IMR-90 (cell line): ENCODE data around the gene IL23R. TPM values are rescaled to one million over a fixed set of nuclear protein-coding genes. Genes with fewer than 3 reads are reported as not detected.

ENCODE experiments used
- ATAC-seq: fragments of 200-7000 bp; cut with Tn5 transposase; 2 replicates; pipeline ENCODE4 v1.9.1; 2020; ENCODE audit warnings: low read depth, mild to moderate bottlenecking, moderate library complexity
- BruUV-seq: library from RNA; stranded (reverse); fragments of 400-500 nt; replicated peaks from 2 replicates; lab custom pipeline; 2021; lab: Mats Ljungman, UMichigan
- CTCF ChIA-PET: fragments of 300-600 bp; formaldehyde crosslinking; extraction: SDS; loops from one replicate; lab custom pipeline; 2021; ENCODE audit warnings: antibody characterized with exemption; lab: Yijun Ruan, JAX
- POLR2A ChIA-PET: fragments of 300-600 bp; sonication (Branson Sonifier 250); formaldehyde crosslinking; loops from one replicate; lab custom pipeline; 2022; ENCODE audit warnings: antibody characterized with exemption; ENCODE audit not compliant: unreplicated experiment; lab: Charles Lee
- DNase-seq: peaks from one replicate; pipeline ENCODE4 v3.0.0; 2013
- H2AFZ ChIP-seq: replicated peaks from 2 replicates; pipeline ENCODE3; 2013; ENCODE audit warnings: low read length, mild to moderate bottlenecking; ENCODE audit not compliant: poor library complexity
- H2AK5ac ChIP-seq: 2 replicates; pipeline ENCODE4 v1.6.1; 2013; ENCODE audit warnings: low read depth, low read length, inconsistent platforms
- H2AK9ac ChIP-seq: replicated peaks from 2 replicates; pipeline ENCODE3; 2013; ENCODE audit warnings: mild to moderate bottlenecking, low read depth, low read length, moderate library complexity; ENCODE audit not compliant: poor library complexity
- H2BK120ac ChIP-seq: 2 replicates; pipeline ENCODE4 v1.6.1; 2013; ENCODE audit warnings: low read depth, low read length, inconsistent platforms
- H2BK15ac ChIP-seq: 3 replicates; pipeline ENCODE4 v1.6.1; 2013; ENCODE audit warnings: low read depth, low read length, inconsistent platforms
- H2BK20ac ChIP-seq: 2 replicates; pipeline ENCODE4 v1.6.1; 2013; ENCODE audit warnings: low read depth, mild to moderate bottlenecking, inconsistent platforms, low read length, moderate library complexity
- H2BK5ac ChIP-seq: 2 replicates; pipeline ENCODE4 v1.6.1; 2013; ENCODE audit warnings: mild to moderate bottlenecking, low read depth, low read length, inconsistent platforms; ENCODE audit not compliant: poor library complexity, severe bottlenecking
- H3K14ac ChIP-seq: replicated peaks from 2 replicates; pipeline ENCODE4 v1.6.1; 2013; ENCODE audit warnings: low read depth, low read length, inconsistent platforms
- H3K18ac ChIP-seq: 2 replicates; pipeline ENCODE4 v1.6.1; 2013; ENCODE audit warnings: low read depth, low read length, control low read depth
- H3K23ac ChIP-seq: 2 replicates; pipeline ENCODE4 v1.6.1; 2013; ENCODE audit warnings: low read depth, low read length, inconsistent platforms
- H3K27ac ChIP-seq: 2 replicates; pipeline ENCODE4 v1.5.1; 2013; ENCODE audit warnings: mild to moderate bottlenecking, control low read depth, low read length; ENCODE audit not compliant: insufficient read depth
- H3K27me3 ChIP-seq: 2 replicates; pipeline ENCODE4 v1.6.1; 2013; ENCODE audit warnings: low read length; ENCODE audit not compliant: control insufficient read depth, insufficient read depth
- H3K36me3 ChIP-seq: 2 replicates; pipeline ENCODE4 v1.6.1; 2013; ENCODE audit warnings: low read length, mixed read lengths; ENCODE audit not compliant: control insufficient read depth, insufficient read depth
- H3K4ac ChIP-seq: 2 replicates; pipeline ENCODE4 v1.6.1; 2013; ENCODE audit warnings: low read depth, low read length, inconsistent platforms
- H3K4me1 ChIP-seq: 2 replicates; pipeline ENCODE4 v1.6.1; 2013; ENCODE audit warnings: low read length, mixed read lengths; ENCODE audit not compliant: control insufficient read depth, insufficient read depth
- H3K4me2 ChIP-seq: 2 replicates; pipeline ENCODE4 v1.6.1; 2013; ENCODE audit warnings: low read depth, mild to moderate bottlenecking, control low read depth, low read length, moderate library complexity
- H3K4me3 ChIP-seq: 2 replicates; pipeline ENCODE4 v1.5.1; 2013; ENCODE audit warnings: low read depth, mild to moderate bottlenecking, control low read depth, low read length, moderate library complexity; ENCODE audit not compliant: insufficient read depth
- H3K56ac ChIP-seq: 2 replicates; pipeline ENCODE4 v1.6.1; 2013; ENCODE audit warnings: low read length, inconsistent platforms; ENCODE audit not compliant: insufficient read depth; ENCODE audit errors: extremely low read depth
- H3K79me1 ChIP-seq, 2 experiments: 2 replicates each; pipeline ENCODE4 v1.6.1; 2013; ENCODE audit warnings: low read length in 2 of 2, inconsistent platforms in 1 of 2, low read depth in 1 of 2
- H3K9ac ChIP-seq: 2 replicates; pipeline ENCODE4 v1.6.1; 2013; ENCODE audit warnings: low read depth, low read length, control low read depth
- H3K9me1 ChIP-seq: 2 replicates; pipeline ENCODE4 v1.6.1; 2013; ENCODE audit warnings: low read length, inconsistent platforms; ENCODE audit not compliant: insufficient read depth
- H3K9me3 ChIP-seq: 2 replicates; pipeline ENCODE4 v1.6.1; 2013; ENCODE audit warnings: low read length; ENCODE audit not compliant: control insufficient read depth, insufficient read depth
- H4K20me1 ChIP-seq: 2 replicates; pipeline ENCODE4 v1.6.1; 2013; ENCODE audit warnings: low read length, inconsistent platforms; ENCODE audit not compliant: insufficient read depth
- H4K5ac ChIP-seq: 2 replicates; pipeline ENCODE4 v1.6.1; 2013; ENCODE audit warnings: mild to moderate bottlenecking, low read depth, low read length, control low read depth
- H4K8ac ChIP-seq, 2 experiments: 2 replicates each; pipeline ENCODE4 v1.6.1; 2013; ENCODE audit warnings: low read depth in 2 of 2, low read length in 2 of 2, control low read depth in 1 of 2, inconsistent platforms in 1 of 2
- H4K91ac ChIP-seq: 2 replicates; pipeline ENCODE4 v1.6.1; 2013; ENCODE audit warnings: low read depth, low read length, inconsistent platforms; ENCODE audit not compliant: insufficient read depth
- BHLHE40 ChIP-seq: fragments of 150-350 bp; IDR thresholded peaks from 2 replicates; pipeline ENCODE4 v1.6.1; 2016; ENCODE audit warnings: mild to moderate bottlenecking, low read depth, low read length
- CEBPB ChIP-seq: IDR thresholded peaks from 2 replicates; pipeline ENCODE4 v1.6.1; 2012; ENCODE audit warnings: low read depth, low read length, improper control_type of control experiment
- CHD1 ChIP-seq: IDR thresholded peaks from 2 replicates; pipeline ENCODE4 v1.6.1; 2012; ENCODE audit warnings: low read depth, low read length, improper control_type of control experiment
- FOS ChIP-seq: fragments of 150-350 bp; IDR thresholded peaks from 2 replicates; pipeline ENCODE4 v1.6.1; 2016; ENCODE audit warnings: low read depth, low read length
- MAFK ChIP-seq: IDR thresholded peaks from 2 replicates; pipeline ENCODE4 v1.6.1; 2012; ENCODE audit warnings: low read depth, low read length, improper control_type of control experiment
- MXI1 ChIP-seq: IDR thresholded peaks from 2 replicates; pipeline ENCODE4 v1.6.1; 2012; ENCODE audit warnings: low read depth, mild to moderate bottlenecking, low read length, moderate library complexity, borderline replicate concordance
- NFE2L2 ChIP-seq: fragments of 150-350 bp; IDR thresholded peaks from 2 replicates; pipeline ENCODE4 v1.6.1; 2016; ENCODE audit warnings: low read depth, mild to moderate bottlenecking, low read length
- RAD21 ChIP-seq: IDR thresholded peaks from 2 replicates; pipeline ENCODE4 v1.6.1; 2012; ENCODE audit warnings: low read length, improper control_type of control experiment
- RCOR1 ChIP-seq: IDR thresholded peaks from 2 replicates; pipeline ENCODE4 v1.6.1; 2012; ENCODE audit warnings: mild to moderate bottlenecking, low read length, improper control_type of control experiment; ENCODE audit not compliant: insufficient replicate concordance
- SMC3 ChIP-seq: fragments of 150-350 bp; IDR thresholded peaks from 2 replicates; pipeline ENCODE4 v1.6.1; 2016; ENCODE audit warnings: low read depth, mild to moderate bottlenecking, antibody characterized with exemption, low read length, moderate library complexity
- USF2 ChIP-seq: fragments of 150-350 bp; IDR thresholded peaks from 2 replicates; pipeline ENCODE4 v1.6.1; 2017; ENCODE audit warnings: mild to moderate bottlenecking, antibody characterized with exemption, low read length, low read depth
- whole genome bisulfite sequencing, 2 experiments: methylation state at CpG; one replicate each; pipeline versions ENCODE4 v1.1.5 to v1.1.7; 2013; ENCODE audit warnings: missing lambda C conversion rate in 2 of 2; ENCODE audit not compliant: insufficient read length in 1 of 2; ENCODE audit errors: extremely low coverage in 2 of 2; 5-methylcytosine and 5-hydroxymethylcytosine counted together
- dilution Hi-C: fragments of 300-500 bp; cut with HindIII; formaldehyde crosslinking; loops from one replicate; pipeline ENCODE4 v1.14.3; 2018; ENCODE audit warnings: low sequenced_read_pairs; ENCODE audit not compliant: unreplicated experiment
- in situ Hi-C: fragments of 300-500 bp; cut with MboI; formaldehyde crosslinking; loops from 3 replicates; pipeline ENCODE4 v1.14.3; 2019; ENCODE audit warnings: low sequenced_read_pairs, inconsistent platforms, mixed read lengths
- intact Hi-C: fragments of 100-400 bp; cut with micrococcal nuclease; formaldehyde crosslinking; loops from 2 replicates; pipeline ENCODE4 v1.10.0; 2022
- polyA plus RNA-seq, 3 experiments: library from polyadenylated mRNA; depleted of rRNA; stranded (reverse); fragments of >200 nt; gene quantifications; 2 replicates each; pipeline ENCODE4 v1.2.3, GENCODE V29; 2012; ENCODE audit warnings: low replicate concordance in 1 of 3
- total RNA-seq: library from RNA; depleted of rRNA; stranded (reverse); fragments of >200 nt; gene quantifications from 2 replicates; pipeline ENCODE4 v1.2.3, GENCODE V29; 2012
- TF ChIP-seq, protein P1 (sequence below): conservative IDR thresholded peaks from 2 replicates; pipeline ENCODE4 v1.5.1; 2012; ENCODE audit warnings: mild to moderate bottlenecking, low read depth, low read length, improper control_type of control experiment

IL23R gene
- total and polyA plus RNA-seq, 2 of the 4 experiments (the other 2 are of a cell fraction) = not detected

- Histone ChIP-seq H3K4me3 (no peak overlapping the region), H3K79me1 (no peaks in the 10 kb centered on the region), H3K14ac (no peak overlapping the region), H2BK20ac (no peak overlapping the region), H2AK5ac (no peak overlapping the region), H4K8ac (no peak overlapping the region), H4K91ac (no peak overlapping the region), H3K4me2 (no peak overlapping the region), H3K9ac (no peak overlapping the region), H2AFZ (no peak overlapping the region), H4K20me1 (no peaks in the 10 kb centered on the region), H3K4me1 (no peaks in the 10 kb centered on the region), H2BK5ac (no peak overlapping the region), H3K36me3 (no peaks in the 10 kb centered on the region), H2BK15ac (no peak overlapping the region), H3K56ac (no peak overlapping the region), H2AK9ac (no peak overlapping the region), H3K23ac (no peak overlapping the region), H2BK120ac (no peak overlapping the region), H3K9me3 (no peaks in the 10 kb centered on the region), H3K9me1 (no peaks in the 10 kb centered on the region), H4K5ac (no peak overlapping the region), H3K27ac (no peak overlapping the region), H3K27me3 (no peaks in the 10 kb centered on the region), H3K18ac (no peak overlapping the region), H3K4ac (no peak overlapping the region)
- no peak for TF ChIP-seq MAFK
- no peak for TF ChIP-seq MXI1
- no peak for TF ChIP-seq SMC3
- TF ChIP-seq RAD21 = no peak
- TF ChIP-seq BHLHE40 = no peak
- no peak for TF ChIP-seq RCOR1
- no peak for TF ChIP-seq CEBPB
- no peak for TF ChIP-seq USF2
- no peak for TF ChIP-seq CHD1
- no peak for TF ChIP-seq NFE2L2
- TF ChIP-seq, protein P1, sequence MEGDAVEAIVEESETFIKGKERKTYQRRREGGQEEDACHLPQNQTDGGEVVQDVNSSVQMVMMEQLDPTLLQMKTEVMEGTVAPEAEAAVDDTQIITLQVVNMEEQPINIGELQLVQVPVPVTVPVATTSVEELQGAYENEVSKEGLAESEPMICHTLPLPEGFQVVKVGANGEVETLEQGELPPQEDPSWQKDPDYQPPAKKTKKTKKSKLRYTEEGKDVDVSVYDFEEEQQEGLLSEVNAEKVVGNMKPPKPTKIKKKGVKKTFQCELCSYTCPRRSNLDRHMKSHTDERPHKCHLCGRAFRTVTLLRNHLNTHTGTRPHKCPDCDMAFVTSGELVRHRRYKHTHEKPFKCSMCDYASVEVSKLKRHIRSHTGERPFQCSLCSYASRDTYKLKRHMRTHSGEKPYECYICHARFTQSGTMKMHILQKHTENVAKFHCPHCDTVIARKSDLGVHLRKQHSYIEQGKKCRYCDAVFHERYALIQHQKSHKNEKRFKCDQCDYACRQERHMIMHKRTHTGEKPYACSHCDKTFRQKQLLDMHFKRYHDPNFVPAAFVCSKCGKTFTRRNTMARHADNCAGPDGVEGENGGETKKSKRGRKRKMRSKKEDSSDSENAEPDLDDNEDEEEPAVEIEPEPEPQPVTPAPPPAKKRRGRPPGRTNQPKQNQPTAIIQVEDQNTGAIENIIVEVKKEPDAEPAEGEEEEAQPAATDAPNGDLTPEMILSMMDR = no peak
- no peak for TF ChIP-seq FOS
- ATAC-seq (no peak), DNase-seq (no peak)
- ChIA-PET POLR2A (no interaction called here), CTCF (no interaction called here)
- BruUV-seq = no TSS peak
- in situ Hi-C loops = no loop called here
- 69% methylated on average over 3 of the region's 4 CpGs; no CpG with 5 or more reads in 1 of the 2 experiments for WGBS, 2 experiments
- dilution Hi-C loops = no loop called here
- intact Hi-C loops = no loop called here
Observed at GRCh38 chr1:67124455-67124854, 41.8 kb upstream of the IL23R start.
